Natural killer cell (primary cell): ENCODE data around the gene TAF15. TPM values are rescaled to one million over a fixed set of nuclear protein-coding genes. Genes with fewer than 3 reads are reported as not detected.
A peak's percentile ranks its signal among the peaks of the same experiment; 100 is the strongest.

Source experiments
- ATAC-seq, 3 donors: fragments of 150-1000 bp in 2 of 3; fragments of 200-7000 bp in 1 of 3; cut with Tn5 transposase; 1 replicate in 1 of 3; 2 replicates in 2 of 3; pipeline ENCODE4 v1.10.0; 2021; ENCODE audit warnings: mild to moderate bottlenecking in 2 of 3, moderate library complexity in 2 of 3
- DNase-seq, 2 donors: peaks; one replicate each; pipeline versions ENCODE4 v3.0.0 to v3.0.0-alpha.2; 2013 to 2021; ENCODE audit warnings: mixed read lengths in 1 of 2
- H3K27ac ChIP-seq: one replicate; pipeline ENCODE4 v1.5.1; 2013; ENCODE audit warnings: mild to moderate bottlenecking, low read length
- H3K27me3 ChIP-seq: one replicate; pipeline ENCODE4 v1.6.1; 2013; ENCODE audit warnings: low read length; ENCODE audit not compliant: control insufficient read depth, insufficient read depth
- H3K36me3 ChIP-seq: one replicate; pipeline ENCODE4 v1.6.1; 2013; ENCODE audit warnings: low read length; ENCODE audit not compliant: control insufficient read depth, insufficient read depth
- H3K4me1 ChIP-seq: one replicate; pipeline ENCODE4 v1.6.1; 2013; ENCODE audit warnings: low read length; ENCODE audit not compliant: control insufficient read depth, insufficient read depth
- H3K4me3 ChIP-seq: one replicate; pipeline ENCODE4 v1.5.1; 2013; ENCODE audit warnings: low read length
- H3K9me3 ChIP-seq: one replicate; pipeline ENCODE4 v1.6.1; 2013; ENCODE audit warnings: low read length; ENCODE audit not compliant: control insufficient read depth, insufficient read depth
- H3K27ac Mint-ChIP-seq, 2 donors: one replicate each; pipeline ENCODE4 v1.8.0; 2022; ENCODE audit warnings: mild to moderate bottlenecking in 2 of 2, mixed read lengths in 2 of 2, moderate library complexity in 1 of 2
- H3K27me3 Mint-ChIP-seq, 2 donors: one replicate each; pipeline ENCODE4 v1.8.0; 2022; ENCODE audit warnings: low read depth in 2 of 2, mixed read lengths in 2 of 2
- H3K36me3 Mint-ChIP-seq: one replicate; pipeline ENCODE4 v1.8.0; 2022; ENCODE audit warnings: mixed read lengths
- H3K4me1 Mint-ChIP-seq, 2 donors: one replicate each; pipeline ENCODE4 v1.8.0; 2022; ENCODE audit warnings: mixed read lengths in 2 of 2
- H3K4me3 Mint-ChIP-seq: one replicate; pipeline ENCODE4 v1.8.0; 2022; ENCODE audit warnings: mild to moderate bottlenecking, moderate library complexity, mixed read lengths
- H3K9me3 Mint-ChIP-seq, 2 donors: one replicate each; pipeline ENCODE4 v1.8.0; 2022; ENCODE audit warnings: mixed read lengths in 2 of 2
- WGBS: methylation state at CpG from one replicate; pipeline ENCODE4 v1.1.7; 2013; ENCODE audit warnings: missing lambda C conversion rate; ENCODE audit not compliant: insufficient coverage; 5-methylcytosine and 5-hydroxymethylcytosine counted together
- intact Hi-C: fragments of 100-400 bp; cut with micrococcal nuclease; formaldehyde crosslinking; loops from one replicate; pipeline ENCODE4 v1.14.2; 2022
- total RNA-seq, 4 donors: library from RNA; stranded (reverse); fragments of 120-200 nt in 1 of 4; gene quantifications; one replicate each; pipeline versions ENCODE4 v1.2.3 to v1.2.4, GENCODE V29; 2013 to 2022
- TF ChIP-seq, protein P1 (sequence below): fragments of 200-600 bp; IDR thresholded peaks from one replicate; pipeline ENCODE4 v1.8.0; 2022; ENCODE audit warnings: antibody characterized with exemption

TAF15 gene
- total RNA-seq, 3 donors from 2014 or later (not counting 1 experiment from before 2014, with no cell fraction given) = 214 to 253 (median 214) TPM

DNA sequence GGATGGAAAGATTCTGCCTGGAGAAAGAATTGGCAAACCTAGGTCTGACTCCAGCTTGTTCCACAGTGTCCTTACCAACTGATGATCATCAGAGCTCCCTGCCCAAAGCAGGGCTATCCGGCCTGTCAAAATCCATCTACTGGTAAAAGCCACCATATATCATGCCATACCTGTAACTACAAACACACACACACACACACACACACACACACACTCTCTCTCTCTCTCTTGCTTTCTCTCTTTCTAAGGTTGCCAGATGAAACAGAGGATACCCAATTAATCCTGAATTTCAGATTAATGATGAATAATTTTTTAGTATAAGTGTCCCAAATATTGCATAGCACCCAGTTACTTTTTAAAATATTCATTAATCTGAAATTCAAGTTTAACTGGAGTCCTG lies 12.3 kb upstream of the TAF15 start:
- no peak overlapping the region for H3K27ac Mint-ChIP-seq
- peaks cover 51 to 59% of the 10 kb centered on the region in 2 donors for H3K27me3 Mint-ChIP-seq
- Histone ChIP-seq H3K9me3 (no peaks in the 10 kb centered on the region), H3K27me3 (peaks cover 21% of the 10 kb centered on the region), H3K4me1 (peaks cover 19% of the 10 kb centered on the region), H3K4me3 (no peak overlapping the region), H3K36me3 (no peaks in the 10 kb centered on the region), H3K27ac (no peak overlapping the region)
- H3K4me1 Mint-ChIP-seq = peaks cover 0 to 20% of the 10 kb centered on the region in 2 donors
- 100% methylated on average over 1 of the region's 1 CpG for WGBS
- H3K36me3 Mint-ChIP-seq = no peaks in the 10 kb centered on the region
- intact Hi-C loops = no loop called here
- DNase-seq = no peak
- ATAC-seq = no peak
- H3K9me3 Mint-ChIP-seq = no peaks in the 10 kb centered on the region
- TF ChIP-seq, protein P1, sequence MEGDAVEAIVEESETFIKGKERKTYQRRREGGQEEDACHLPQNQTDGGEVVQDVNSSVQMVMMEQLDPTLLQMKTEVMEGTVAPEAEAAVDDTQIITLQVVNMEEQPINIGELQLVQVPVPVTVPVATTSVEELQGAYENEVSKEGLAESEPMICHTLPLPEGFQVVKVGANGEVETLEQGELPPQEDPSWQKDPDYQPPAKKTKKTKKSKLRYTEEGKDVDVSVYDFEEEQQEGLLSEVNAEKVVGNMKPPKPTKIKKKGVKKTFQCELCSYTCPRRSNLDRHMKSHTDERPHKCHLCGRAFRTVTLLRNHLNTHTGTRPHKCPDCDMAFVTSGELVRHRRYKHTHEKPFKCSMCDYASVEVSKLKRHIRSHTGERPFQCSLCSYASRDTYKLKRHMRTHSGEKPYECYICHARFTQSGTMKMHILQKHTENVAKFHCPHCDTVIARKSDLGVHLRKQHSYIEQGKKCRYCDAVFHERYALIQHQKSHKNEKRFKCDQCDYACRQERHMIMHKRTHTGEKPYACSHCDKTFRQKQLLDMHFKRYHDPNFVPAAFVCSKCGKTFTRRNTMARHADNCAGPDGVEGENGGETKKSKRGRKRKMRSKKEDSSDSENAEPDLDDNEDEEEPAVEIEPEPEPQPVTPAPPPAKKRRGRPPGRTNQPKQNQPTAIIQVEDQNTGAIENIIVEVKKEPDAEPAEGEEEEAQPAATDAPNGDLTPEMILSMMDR = no peak
- H3K4me3 Mint-ChIP-seq = peak overlapping the region; percentile 56

DNA sequence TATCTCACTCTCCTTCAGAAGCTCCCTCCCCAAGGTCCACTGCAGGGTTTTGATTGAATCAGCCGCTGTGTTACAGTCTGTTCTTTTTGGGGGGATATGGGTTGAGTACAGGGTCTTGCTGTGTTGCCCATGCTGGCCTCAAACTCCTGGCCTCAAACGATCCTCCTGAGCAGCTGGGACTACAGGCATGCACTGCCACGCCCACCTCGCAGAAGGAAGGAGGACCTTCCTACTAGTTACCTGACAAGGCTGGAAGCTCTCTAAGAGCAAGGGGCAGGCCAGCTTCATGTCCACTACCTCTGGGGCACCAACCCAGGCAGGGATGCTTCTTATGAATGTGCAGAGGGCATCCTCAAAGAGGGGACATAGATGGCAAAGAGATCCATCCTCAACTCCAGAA lies 11.9 kb upstream of the TAF15 start:
- no peak for DNase-seq
- Mint-ChIP-seq H3K36me3 (no peaks in the 10 kb centered on the region), H3K4me1 (peaks cover 0 to 20% of the 10 kb centered on the region in 2 donors), H3K4me3 (peak overlapping the region; percentile 56), H3K27me3 (peaks cover 47 to 55% of the 10 kb centered on the region in 2 donors), H3K9me3 (no peaks in the 10 kb centered on the region), H3K27ac (no peak overlapping the region)
- no peak for ATAC-seq
- WGBS = 75% methylated on average over 4 of the region's 4 CpGs
- Histone ChIP-seq H3K27me3 (peaks cover 21% of the 10 kb centered on the region), H3K4me1 (peaks cover 19% of the 10 kb centered on the region), H3K4me3 (no peak overlapping the region), H3K9me3 (no peaks in the 10 kb centered on the region), H3K27ac (no peak overlapping the region), H3K36me3 (no peaks in the 10 kb centered on the region)
- TF ChIP-seq, protein P1 = no peak
- intact Hi-C loops = no loop called here

DNA sequence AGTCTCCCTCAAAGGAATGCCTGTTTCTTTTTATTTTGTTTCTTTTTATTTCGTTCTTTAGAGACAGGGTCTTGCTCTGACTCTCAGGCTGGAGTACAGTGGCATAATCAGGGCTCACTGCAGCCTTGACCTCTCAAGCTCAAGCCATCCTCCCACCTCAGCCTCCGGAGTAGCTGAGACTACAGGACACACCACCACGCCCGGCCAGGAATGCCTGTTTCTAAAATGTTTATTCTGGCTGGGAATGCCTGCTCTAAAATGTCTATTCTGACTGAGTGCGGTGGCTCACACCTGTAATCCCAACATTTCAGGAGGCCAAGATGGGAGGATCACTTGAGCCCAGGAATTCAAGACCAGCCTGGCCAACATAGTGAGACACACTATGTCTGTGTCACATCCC lies 11.4 kb upstream of the TAF15 start:
- DNase-seq = no peak
- Mint-ChIP-seq H3K36me3 (no peaks in the 10 kb centered on the region), H3K27ac (no peak overlapping the region), H3K9me3 (no peaks in the 10 kb centered on the region), H3K27me3 (peaks cover 42 to 52% of the 10 kb centered on the region in 2 donors), H3K4me1 (peaks cover 0 to 20% of the 10 kb centered on the region in 2 donors), H3K4me3 (no peak overlapping the region)
- TF ChIP-seq, protein P1 = no peak
- intact Hi-C loops = no loop called here
- peaks cover 21% of the 10 kb centered on the region for H3K27me3 ChIP-seq
- ATAC-seq = no peak
- no peaks in the 10 kb centered on the region for H3K36me3 ChIP-seq
- H3K9me3 ChIP-seq = no peaks in the 10 kb centered on the region
- H3K4me1 ChIP-seq = peaks cover 19% of the 10 kb centered on the region
- WGBS = 91% methylated on average over 5 of the region's 5 CpGs
- no peak overlapping the region for H3K27ac ChIP-seq
- H3K4me3 ChIP-seq = no peak overlapping the region

DNA sequence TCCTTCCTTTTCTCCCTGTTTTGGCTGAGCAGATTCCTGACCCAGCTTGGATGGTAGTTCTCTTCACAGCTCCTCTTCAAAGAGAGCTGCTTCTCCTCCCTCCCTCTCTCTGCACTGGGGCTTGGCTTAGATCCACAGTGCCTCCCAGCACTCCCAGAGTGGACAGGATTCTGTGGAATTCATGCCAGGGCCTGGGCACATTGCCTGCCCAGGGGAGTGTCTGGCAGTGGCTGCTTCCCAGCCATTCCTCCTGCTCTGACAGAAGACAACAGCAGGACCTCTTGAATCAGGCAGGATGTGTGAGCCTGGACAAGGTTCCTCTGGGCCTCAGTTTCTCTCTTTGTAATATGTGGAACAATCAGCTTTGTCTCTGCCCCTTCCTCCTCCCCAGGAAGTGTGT lies 9.3 kb upstream of the TAF15 start:
- TF ChIP-seq, protein P1 = no peak
- Histone ChIP-seq H3K4me1 (peaks cover 14% of the 10 kb centered on the region), H3K36me3 (no peaks in the 10 kb centered on the region), H3K27me3 (peaks cover 11% of the 10 kb centered on the region), H3K27ac (no peak overlapping the region), H3K4me3 (no peak overlapping the region), H3K9me3 (no peaks in the 10 kb centered on the region)
- ATAC-seq (no peak), DNase-seq (no peak)
- Mint-ChIP-seq H3K9me3 (no peaks in the 10 kb centered on the region), H3K4me3 (no peak overlapping the region), H3K27ac (no peak overlapping the region), H3K4me1 (peaks cover 5 to 14% of the 10 kb centered on the region in 2 donors), H3K27me3 (peaks cover 27 to 35% of the 10 kb centered on the region in 2 donors), H3K36me3 (no peaks in the 10 kb centered on the region)
- intact Hi-C loops = no loop called here
